HepG2 (cell line): ENCODE data around the gene CTRB2. TPM values are rescaled to one million over a fixed set of nuclear protein-coding genes. Genes with fewer than 3 reads are reported as not detected.
A peak's percentile ranks its signal among the peaks of the same experiment; 100 is the strongest.

ENCODE experiments used
- CAMTA2 ChIP-seq: sonication (generic); formaldehyde crosslinking; IDR thresholded peaks from 2 replicates; pipeline ENCODE4 v1.4.0; 2020; ENCODE audit warnings: mild to moderate bottlenecking, missing genetic modification reagents, borderline replicate concordance
- MXD3 ChIP-seq: IDR thresholded peaks from 2 replicates; pipeline ENCODE4 v1.6.1; 2016; ENCODE audit warnings: mild to moderate bottlenecking, missing biosample characterization, missing genetic modification reagents
- SIX1 ChIP-seq: sonication (generic); formaldehyde crosslinking; IDR thresholded peaks from 2 replicates; pipeline ENCODE4 v1.4.0; 2020; ENCODE audit warnings: missing genetic modification reagents, borderline replicate concordance
- U2AF1 ChIP-seq: fragments of 200-400 bp; formaldehyde crosslinking; optimal IDR thresholded peaks from 2 replicates; pipeline ENCODE3; 2017; ENCODE audit warnings: mild to moderate bottlenecking, low read depth, low read length
- YEATS2 ChIP-seq: sonication (generic); formaldehyde crosslinking; IDR thresholded peaks from 2 replicates; pipeline ENCODE4 v1.4.0; 2020; ENCODE audit warnings: missing genetic modification reagents, borderline replicate concordance
- ZFP91 ChIP-seq: sonication (generic); formaldehyde crosslinking; IDR thresholded peaks from 2 replicates; pipeline ENCODE4 v1.9.0; 2022; ENCODE audit warnings: missing genetic modification reagents, mild to moderate bottlenecking, borderline replicate concordance
- ZGPAT ChIP-seq: IDR thresholded peaks from 2 replicates; pipeline ENCODE4 v1.6.1; 2016; ENCODE audit warnings: mild to moderate bottlenecking
- ZNF280D ChIP-seq: sonication (generic); formaldehyde crosslinking; IDR thresholded peaks from 2 replicates; pipeline ENCODE4 v1.5.1; 2020; ENCODE audit warnings: mild to moderate bottlenecking, missing genetic modification reagents
- ZNF547 ChIP-seq: sonication (generic); formaldehyde crosslinking; IDR thresholded peaks from 2 replicates; pipeline ENCODE4 v1.5.1; 2020; ENCODE audit warnings: mild to moderate bottlenecking, missing genetic modification reagents
- ZNF639 ChIP-seq: conservative IDR thresholded peaks from 2 replicates; pipeline ENCODE4 v1.6.1; 2018; ENCODE audit warnings: missing genetic modification reagents
- ZNF660 ChIP-seq: sonication (generic); formaldehyde crosslinking; IDR thresholded peaks from 2 replicates; pipeline ENCODE4 v1.5.1; 2020; ENCODE audit warnings: mild to moderate bottlenecking, low read depth, missing genetic modification reagents, borderline replicate concordance
- ZNF687 ChIP-seq: sonication (generic); formaldehyde crosslinking; IDR thresholded peaks from 2 replicates; pipeline ENCODE4 v1.5.1; 2020; ENCODE audit warnings: mild to moderate bottlenecking, missing genetic modification reagents, moderate library complexity
- ZNF737 ChIP-seq: sonication (generic); formaldehyde crosslinking; IDR thresholded peaks from 2 replicates; pipeline ENCODE4 v1.5.0; 2020; ENCODE audit warnings: missing genetic modification reagents, mild to moderate bottlenecking, borderline replicate concordance
- ZNF780A ChIP-seq: sonication (generic); formaldehyde crosslinking; IDR thresholded peaks from 2 replicates; pipeline ENCODE4 v1.8.0; 2022; ENCODE audit warnings: mild to moderate bottlenecking, missing genetic modification reagents, moderate library complexity
- polyA plus RNA-seq, 8 experiments: library from polyadenylated mRNA; depleted of rRNA in 3 of 8; stranded (reverse) in 7 of 8; unstranded in 1 of 8; fragments of >200 nt; fragmentation: Illumina TruSeq in 4 of 8; extraction: Trizol in 4 of 8; gene quantifications; 2 replicates each; pipeline versions ENCODE4 v1.2.1 to v1.2.3, GENCODE V29; 2011 to 2016; ENCODE audit warnings: low read depth in 4 of 8, missing spikeins in 1 of 8, mixed read lengths in 1 of 8; ENCODE audit not compliant: insufficient read depth in 1 of 8
- total RNA-seq, 5 experiments: library from RNA; depleted of rRNA; stranded (reverse); fragments of >200 nt; fragmentation: Illumina TruSeq; extraction: Trizol; gene quantifications; 2 replicates each; pipeline ENCODE4 v1.2.3, GENCODE V29; 2016; ENCODE audit warnings: low read depth in 1 of 5

Gene CTRB2
- total and polyA plus RNA-seq, 2 of the 13 experiments (the other 11 are each of a cell fraction or from before 2014, with no cell fraction given): 0.13 TPM; not detected in 1

- TF ChIP-seq ZNF687: peak; percentile 67
- TF ChIP-seq YEATS2 (CRISPR knock-in tag): 0 out of 2 replicates have a peak, but pooled peaks have one; percentile 24
- TF ChIP-seq ZNF737: no peak
- TF ChIP-seq ZNF280D: no peak
- TF ChIP-seq U2AF1: peak; percentile 34
- peak; percentile 65; the same call in 1 of the 2 replicates for TF ChIP-seq ZNF780A
- no peak for TF ChIP-seq SIX1 (CRISPR knock-in tag)
- peak; percentile 62; the same call in 1 of the 2 replicates for TF ChIP-seq ZFP91
- TF ChIP-seq MXD3: 0 out of 2 replicates have a peak, but pooled peaks have one; percentile 12
- TF ChIP-seq ZNF547 (CRISPR knock-in tag): 0 out of 2 replicates have a peak, but pooled peaks have one; percentile 42
- TF ChIP-seq ZGPAT (CRISPR knock-in tag): no peak; the same call in 1 of the 2 replicates
- no peak for TF ChIP-seq ZNF660 (CRISPR knock-in tag)
- 0 out of 2 replicates have a peak, but pooled peaks have one; percentile 19 for TF ChIP-seq CAMTA2 (CRISPR knock-in tag)
- TF ChIP-seq ZNF639 (CRISPR knock-in tag): no peak
These were observed 45.3 kb upstream of the CTRB2 start (continued) for GRCh38 chr16:75252049-75252864.
